ENCODE data around the gene PRKAG1. TPM values are rescaled to one million over a fixed set of nuclear protein-coding genes. Genes with fewer than 3 reads are reported as not detected.

Gene PRKAG1
- total RNA-seq, 2 experiments from 2014 or later, result 49.4 to 50.9 TPM

- Mint-ChIP-seq H3K27me3 (ENCODE audit: low read depth) (no peaks in the 10 kb centered on the region), H3K4me3 (no peak overlapping the region), H3K4me1 (ENCODE audit: low read depth) (peaks cover 2% of the 10 kb centered on the region), H3K27ac (no peak overlapping the region), H3K9me3 (no peaks in the 10 kb centered on the region), H3K36me3 (ENCODE audit: low read depth) (peaks cover 53% of the 10 kb centered on the region)
- intact Hi-C loops (cut with micrococcal nuclease), result no loop called here
- CTCF ChIA-PET, result interaction anchor here (0.6 to 1.6 kb wide), 9 partner anchors 10 to 520 kb away, joined by 3 to 8 read pairs (median 4); no protein-coding TSS in a partner anchor
- no peak for DNase-seq
Observed at GRCh38 chr12:49046129-49046895, 27.7 kb upstream of the PRKAG1 start.

- Mint-ChIP-seq H3K27ac (no peak overlapping the region), H3K4me1 (ENCODE audit: low read depth) (peaks cover 2% of the 10 kb centered on the region), H3K4me3 (no peak overlapping the region), H3K27me3 (ENCODE audit: low read depth) (no peaks in the 10 kb centered on the region), H3K36me3 (ENCODE audit: low read depth) (peaks cover 48% of the 10 kb centered on the region), H3K9me3 (no peaks in the 10 kb centered on the region)
- DNase-seq, result no peak
- intact Hi-C loops (cut with micrococcal nuclease), result no loop called here
- CTCF ChIA-PET, result interaction anchor here (0.6 to 2.8 kb wide), 15 partner anchors 9 to 164 kb away, joined by 3 to 28 read pairs (median 5); partner anchors contain the start of genes ARF3 and DHH
Observed at GRCh38 chr12:49044660-49045059, 26.1 kb upstream of the PRKAG1 start.

- Mint-ChIP-seq H3K4me3 (no peak overlapping the region), H3K27ac (no peak overlapping the region), H3K9me3 (no peaks in the 10 kb centered on the region), H3K4me1 (ENCODE audit: low read depth) (peaks cover 2% of the 10 kb centered on the region), H3K27me3 (ENCODE audit: low read depth) (no peaks in the 10 kb centered on the region), H3K36me3 (ENCODE audit: low read depth) (peaks cover 47% of the 10 kb centered on the region)
- CTCF ChIA-PET, result interaction anchor here (0.6 to 2.8 kb wide), 32 partner anchors 8 to 163 kb away, joined by 3 to 28 read pairs (median 4); partner anchors contain the start of genes ARF3, DHH and PRKAG1
- intact Hi-C loops (cut with micrococcal nuclease), result loop anchor here (2.0 kb wide), 1 partner anchor 47 kb away; no protein-coding TSS in a partner anchor
- peak; percentile 85 for DNase-seq
Observed at GRCh38 chr12:49043856-49044258, 25.3 kb upstream of the PRKAG1 start.

GRCh38 chr12:49043241-49043640, 24.7 kb upstream of the PRKAG1 start:
- H3K4me3 Mint-ChIP-seq, result no peak overlapping the region
- intact Hi-C loops (cut with micrococcal nuclease), result loop anchor here (2.0 kb wide), 1 partner anchor 46 kb away; no protein-coding TSS in a partner anchor
- no peak for DNase-seq
- peaks cover 2% of the 10 kb centered on the region for H3K4me1 Mint-ChIP-seq (ENCODE audit: low read depth)
- no peaks in the 10 kb centered on the region for H3K27me3 Mint-ChIP-seq (ENCODE audit: low read depth)
- no peaks in the 10 kb centered on the region for H3K9me3 Mint-ChIP-seq
- CTCF ChIA-PET, result interaction anchor here (0.6 to 2.8 kb wide), 31 partner anchors 8 to 137 kb away, joined by 3 to 28 read pairs (median 4); partner anchors contain the start of genes ARF3, DHH and PRKAG1
- no peak overlapping the region for H3K27ac Mint-ChIP-seq
- H3K36me3 Mint-ChIP-seq (ENCODE audit: low read depth), result peaks cover 43% of the 10 kb centered on the region

GRCh38 chr12:49041881-49042484, 23.4 kb upstream of the PRKAG1 start:
- H3K27me3 Mint-ChIP-seq (ENCODE audit: low read depth), result no peaks in the 10 kb centered on the region
- CTCF ChIA-PET, result interaction anchor here (2.5 kb wide), 1 partner anchor 21 kb away, joined by 10 read pairs; no protein-coding TSS in a partner anchor
- H3K27ac Mint-ChIP-seq, result no peak overlapping the region

GRCh38 chr12:49041036-49041880, 22.7 kb upstream of the PRKAG1 start:
- no peaks in the 10 kb centered on the region for H3K9me3 Mint-ChIP-seq
- H3K27ac Mint-ChIP-seq, result no peak overlapping the region
- intact Hi-C loops (cut with micrococcal nuclease), result no loop called here
- no peak for DNase-seq
- H3K36me3 Mint-ChIP-seq (ENCODE audit: low read depth), result peaks cover 29% of the 10 kb centered on the region
- H3K4me1 Mint-ChIP-seq (ENCODE audit: low read depth), result peaks cover 2% of the 10 kb centered on the region
- H3K27me3 Mint-ChIP-seq (ENCODE audit: low read depth), result no peaks in the 10 kb centered on the region
- CTCF ChIA-PET, result interaction anchor here (2.5 kb wide), 1 partner anchor 21 kb away, joined by 10 read pairs; no protein-coding TSS in a partner anchor
- H3K4me3 Mint-ChIP-seq, result no peak overlapping the region

More at GRCh38 chr12:49041881-49042484, 23.4 kb upstream of the PRKAG1 start:
- DNase-seq, result no peak
- H3K36me3 Mint-ChIP-seq (ENCODE audit: low read depth), result peaks cover 32% of the 10 kb centered on the region
- no peaks in the 10 kb centered on the region for H3K9me3 Mint-ChIP-seq
- intact Hi-C loops (cut with micrococcal nuclease), result loop anchor here (2.0 kb wide), 1 partner anchor 45 kb away; no protein-coding TSS in a partner anchor
- peaks cover 2% of the 10 kb centered on the region for H3K4me1 Mint-ChIP-seq (ENCODE audit: low read depth)
- H3K4me3 Mint-ChIP-seq, result no peak overlapping the region

GRCh38 chr12:49040364-49040855, 21.8 kb upstream of the PRKAG1 start:
- intact Hi-C loops (cut with micrococcal nuclease), result no loop called here
- Mint-ChIP-seq H3K9me3 (no peaks in the 10 kb centered on the region), H3K27ac (no peak overlapping the region), H3K4me3 (no peak overlapping the region), H3K36me3 (ENCODE audit: low read depth) (peaks cover 25% of the 10 kb centered on the region), H3K27me3 (ENCODE audit: low read depth) (no peaks in the 10 kb centered on the region), H3K4me1 (ENCODE audit: low read depth) (peaks cover 2% of the 10 kb centered on the region)
- CTCF ChIA-PET, result interaction anchor here (2.5 kb wide), 1 partner anchor 20 kb away, joined by 10 read pairs; no protein-coding TSS in a partner anchor
- DNase-seq, result no peak

GRCh38 chr12:49039421-49040363, 21.1 kb upstream of the PRKAG1 start:
- Mint-ChIP-seq H3K4me3 (no peak overlapping the region), H3K36me3 (ENCODE audit: low read depth) (peaks cover 22% of the 10 kb centered on the region), H3K9me3 (no peaks in the 10 kb centered on the region), H3K27ac (no peak overlapping the region), H3K27me3 (ENCODE audit: low read depth) (no peaks in the 10 kb centered on the region), H3K4me1 (ENCODE audit: low read depth) (peaks cover 2% of the 10 kb centered on the region)
- no peak for DNase-seq
- intact Hi-C loops (cut with micrococcal nuclease), result no loop called here
- CTCF ChIA-PET, result interaction anchor here (1.4 to 2.5 kb wide), 3 partner anchors 9 to 59 kb away, joined by 4 to 10 read pairs (median 5); no protein-coding TSS in a partner anchor

GRCh38 chr12:49038291-49038955, 19.8 kb upstream of the PRKAG1 start:
- Mint-ChIP-seq H3K36me3 (ENCODE audit: low read depth) (peaks cover 15% of the 10 kb centered on the region), H3K27me3 (ENCODE audit: low read depth) (no peaks in the 10 kb centered on the region), H3K4me3 (no peak overlapping the region), H3K27ac (no peak overlapping the region), H3K9me3 (no peaks in the 10 kb centered on the region), H3K4me1 (ENCODE audit: low read depth) (no peaks in the 10 kb centered on the region)
- CTCF ChIA-PET, result interaction anchor here (1.2 to 1.5 kb wide), 4 partner anchors 11 to 60 kb away, joined by 3 to 5 read pairs (median 4); no protein-coding TSS in a partner anchor
- intact Hi-C loops (cut with micrococcal nuclease), result no loop called here
- no peak for DNase-seq

- Mint-ChIP-seq H3K4me3 (no peak overlapping the region), H3K27ac (no peak overlapping the region), H3K9me3 (no peaks in the 10 kb centered on the region), H3K27me3 (ENCODE audit: low read depth) (no peaks in the 10 kb centered on the region), H3K36me3 (ENCODE audit: low read depth) (peaks cover 15% of the 10 kb centered on the region), H3K4me1 (ENCODE audit: low read depth) (no peaks in the 10 kb centered on the region)
- intact Hi-C loops (cut with micrococcal nuclease), result no loop called here
- no peak for DNase-seq
- CTCF ChIA-PET, result interaction anchor here (1.0 to 1.5 kb wide), 3 partner anchors 41 to 50 kb away, joined by 3 to 5 read pairs (median 3); no protein-coding TSS in a partner anchor
Observed at GRCh38 chr12:49037947-49038237, 19.3 kb upstream of the PRKAG1 start.
